Posterior cingulate gyrus (tissue), 11 donors: Measurements from ENCODE around the gene TBC1D5.
"Not testable (repeated sequence)": the region's sequence is repeated elsewhere in the genome, so short reads cannot be mapped to it uniquely, and the experiment has no call there.

ENCODE experiments used
- DNase-seq, 10 donors: peaks; one replicate each; pipeline versions ENCODE4 v3.0.0 to v3.0.0-alpha.2; 2020 to 2021; ENCODE audit warnings: mixed read lengths in 3 of 10
- intact Hi-C: fragments of 100-400 bp; cut with DNase I; formaldehyde crosslinking; loops from one replicate; pipeline ENCODE4 v1.15.1; 2023

The TBC1D5 gene

GRCh38 chr3:17742102-17742879 lies at the start of gene TBC1D5:
Gene TBC1D5, minus strand, starts transcription at chr3:17742631. Its CDS starts 234,061 bp downstream, at chr3:17508570.
- peak; percentile 52 to 99 (median 95) for DNase-seq
- intact Hi-C loops: loop anchor here (2.0 to 5.0 kb wide), 2 partner anchors 95 to 99 kb away; no protein-coding TSS in a partner anchor

- no peak for DNase-seq
- intact Hi-C loops: no loop called here
These were observed 41.0 kb upstream of the TBC1D5 start for GRCh38 chr3:17783426-17783825.

GRCh38 chr3:17782751-17783150 lies 40.3 kb upstream of the TBC1D5 start:
- no peak for DNase-seq
- intact Hi-C loops: no loop called here

- intact Hi-C loops, DNase-seq: not testable (repeated sequence)
These were observed 37.9 kb upstream of the TBC1D5 start for GRCh38 chr3:17780369-17780768.

- DNase-seq, intact Hi-C loops: not testable (repeated sequence)
These were observed 37.1 kb upstream of the TBC1D5 start for GRCh38 chr3:17779304-17780250.

GRCh38 chr3:17777326-17777725 lies 34.9 kb upstream of the TBC1D5 start:
- intact Hi-C loops, DNase-seq: not testable (repeated sequence)

GRCh38 chr3:17775073-17775472 lies 32.6 kb upstream of the TBC1D5 start:
- intact Hi-C loops: no loop called here
- DNase-seq: no peak

- intact Hi-C loops, DNase-seq: not testable (repeated sequence)
These were observed 31.9 kb upstream of the TBC1D5 start for GRCh38 chr3:17774180-17774910.

GRCh38 chr3:17772556-17772955 lies 30.1 kb upstream of the TBC1D5 start:
- intact Hi-C loops: no loop called here

GRCh38 chr3:17771177-17772017 lies 29.0 kb upstream of the TBC1D5 start:
- intact Hi-C loops: no loop called here
- no peak for DNase-seq

More at GRCh38 chr3:17772556-17772955, 30.1 kb upstream of the TBC1D5 start:
- no peak for DNase-seq

- intact Hi-C loops: no loop called here
- DNase-seq: no peak
These were observed 28.3 kb upstream of the TBC1D5 start for GRCh38 chr3:17770682-17771081.

- intact Hi-C loops: no loop called here
- no peak for DNase-seq
These were observed 23.5 kb upstream of the TBC1D5 start for GRCh38 chr3:17765819-17766472.

GRCh38 chr3:17761563-17761962 lies 19.1 kb upstream of the TBC1D5 start:
- intact Hi-C loops: no loop called here
- DNase-seq: no peak

- no peak for DNase-seq
- intact Hi-C loops: no loop called here
These were observed 17.5 kb upstream of the TBC1D5 start for GRCh38 chr3:17759901-17760300.

GRCh38 chr3:17755836-17756235 lies 13.4 kb upstream of the TBC1D5 start:
- intact Hi-C loops: no loop called here
- DNase-seq: no peak

GRCh38 chr3:17753632-17753992 lies 11.2 kb upstream of the TBC1D5 start:
- DNase-seq: no peak
- intact Hi-C loops: no loop called here

GRCh38 chr3:17752876-17753631 lies 10.6 kb upstream of the TBC1D5 start:
- intact Hi-C loops: no loop called here
- DNase-seq: no peak

- no peak for DNase-seq
- intact Hi-C loops: no loop called here
These were observed 10.0 kb upstream of the TBC1D5 start for GRCh38 chr3:17752436-17752835.
